ENCODE data around the gene GRM7.

GRM7 gene

GRCh38 chr3:7038394-7038793, 177.5 kb downstream of the GRM7 start:
- H3K9me3 ChIP-seq (ENCODE audit: control insufficient read depth, insufficient read depth, low read length) = no peaks in the 10 kb centered on the region
- no peaks in the 10 kb centered on the region for H3K36me3 ChIP-seq (ENCODE audit: control insufficient read depth, insufficient read depth, low read length)
- H3K27me3 ChIP-seq (ENCODE audit: control insufficient read depth, insufficient read depth, low read length) = no peaks in the 10 kb centered on the region
- no peak overlapping the region for H3K27ac ChIP-seq (ENCODE audit: low read depth, low read length)
- H3K4me3 ChIP-seq (ENCODE audit: low read depth, low read length) = no peak overlapping the region
- H3K4me1 ChIP-seq (ENCODE audit: control insufficient read depth, insufficient read depth, low read length) = no peaks in the 10 kb centered on the region
- H3K9ac ChIP-seq (ENCODE audit: low read depth, low read length) = no peak overlapping the region

- H3K4me1 ChIP-seq (ENCODE audit: control insufficient read depth, insufficient read depth, low read length) = 0 out of 2 replicates have a peak, but pooled peaks cover 1% of the 10 kb centered on the region
- no peak overlapping the region for H3K9ac ChIP-seq (ENCODE audit: low read depth, low read length)
- H3K27ac ChIP-seq (ENCODE audit: low read depth, low read length) = no peak overlapping the region
- H3K9me3 ChIP-seq (ENCODE audit: control insufficient read depth, insufficient read depth, low read length) = peaks cover 6% of the 10 kb centered on the region
- no peaks in the 10 kb centered on the region for H3K36me3 ChIP-seq (ENCODE audit: control insufficient read depth, insufficient read depth, low read length)
- no peak overlapping the region for H3K4me3 ChIP-seq (ENCODE audit: low read depth, low read length)
- no peaks in the 10 kb centered on the region for H3K27me3 ChIP-seq (ENCODE audit: control insufficient read depth, insufficient read depth, low read length)
These were observed 201.8 kb downstream of the GRM7 start for GRCh38 chr3:7062714-7063113.

- H3K9ac ChIP-seq (ENCODE audit: low read depth, low read length) = no peak overlapping the region
- no peaks in the 10 kb centered on the region for H3K27me3 ChIP-seq (ENCODE audit: control insufficient read depth, insufficient read depth, low read length)
- H3K4me1 ChIP-seq (ENCODE audit: control insufficient read depth, insufficient read depth, low read length) = no peaks in the 10 kb centered on the region
- no peak overlapping the region for H3K4me3 ChIP-seq (ENCODE audit: low read depth, low read length)
- no peak overlapping the region for H3K27ac ChIP-seq (ENCODE audit: low read depth, low read length)
- no peaks in the 10 kb centered on the region for H3K9me3 ChIP-seq (ENCODE audit: control insufficient read depth, insufficient read depth, low read length)
- H3K36me3 ChIP-seq (ENCODE audit: control insufficient read depth, insufficient read depth, low read length) = no peaks in the 10 kb centered on the region
These were observed 209.5 kb downstream of the GRM7 start for GRCh38 chr3:7070461-7070860.

GRCh38 chr3:7074217-7074616, 213.3 kb downstream of the GRM7 start:
- Histone ChIP-seq H3K27ac (ENCODE audit: low read depth, low read length) (no peak overlapping the region), H3K9me3 (ENCODE audit: control insufficient read depth, insufficient read depth, low read length) (no peaks in the 10 kb centered on the region), H3K4me1 (ENCODE audit: control insufficient read depth, insufficient read depth, low read length) (no peaks in the 10 kb centered on the region), H3K9ac (ENCODE audit: low read depth, low read length) (no peak overlapping the region), H3K4me3 (ENCODE audit: low read depth, low read length) (no peak overlapping the region), H3K36me3 (ENCODE audit: control insufficient read depth, insufficient read depth, low read length) (no peaks in the 10 kb centered on the region), H3K27me3 (ENCODE audit: control insufficient read depth, insufficient read depth, low read length) (no peaks in the 10 kb centered on the region)

- Histone ChIP-seq H3K4me1 (ENCODE audit: control insufficient read depth, insufficient read depth, low read length) (no peaks in the 10 kb centered on the region), H3K4me3 (ENCODE audit: low read depth, low read length) (no peak overlapping the region), H3K27ac (ENCODE audit: low read depth, low read length) (no peak overlapping the region), H3K9me3 (ENCODE audit: control insufficient read depth, insufficient read depth, low read length) (no peaks in the 10 kb centered on the region), H3K27me3 (ENCODE audit: control insufficient read depth, insufficient read depth, low read length) (no peaks in the 10 kb centered on the region), H3K36me3 (ENCODE audit: control insufficient read depth, insufficient read depth, low read length) (no peaks in the 10 kb centered on the region), H3K9ac (ENCODE audit: low read depth, low read length) (no peak overlapping the region)
These were observed 214.2 kb downstream of the GRM7 start for GRCh38 chr3:7075117-7075516.

GRCh38 chr3:7075901-7076300, 215.0 kb downstream of the GRM7 start:
- Histone ChIP-seq H3K9ac (ENCODE audit: low read depth, low read length) (no peak overlapping the region), H3K4me1 (ENCODE audit: control insufficient read depth, insufficient read depth, low read length) (no peaks in the 10 kb centered on the region), H3K36me3 (ENCODE audit: control insufficient read depth, insufficient read depth, low read length) (no peaks in the 10 kb centered on the region), H3K27me3 (ENCODE audit: control insufficient read depth, insufficient read depth, low read length) (no peaks in the 10 kb centered on the region), H3K4me3 (ENCODE audit: low read depth, low read length) (no peak overlapping the region), H3K27ac (ENCODE audit: low read depth, low read length) (no peak overlapping the region), H3K9me3 (ENCODE audit: control insufficient read depth, insufficient read depth, low read length) (no peaks in the 10 kb centered on the region)

GRCh38 chr3:7082244-7082643, 221.3 kb downstream of the GRM7 start:
- H3K27ac ChIP-seq (ENCODE audit: low read depth, low read length) = no peak overlapping the region
- H3K9ac ChIP-seq (ENCODE audit: low read depth, low read length) = no peak overlapping the region
- H3K36me3 ChIP-seq (ENCODE audit: control insufficient read depth, insufficient read depth, low read length) = no peaks in the 10 kb centered on the region
- no peak overlapping the region for H3K4me3 ChIP-seq (ENCODE audit: low read depth, low read length)
- no peaks in the 10 kb centered on the region for H3K9me3 ChIP-seq (ENCODE audit: control insufficient read depth, insufficient read depth, low read length)
- no peaks in the 10 kb centered on the region for H3K27me3 ChIP-seq (ENCODE audit: control insufficient read depth, insufficient read depth, low read length)
- no peaks in the 10 kb centered on the region for H3K4me1 ChIP-seq (ENCODE audit: control insufficient read depth, insufficient read depth, low read length)

GRCh38 chr3:7086417-7086816, 225.5 kb downstream of the GRM7 start:
- Histone ChIP-seq H3K27ac (ENCODE audit: low read depth, low read length) (no peak overlapping the region), H3K36me3 (ENCODE audit: control insufficient read depth, insufficient read depth, low read length) (no peaks in the 10 kb centered on the region), H3K9me3 (ENCODE audit: control insufficient read depth, insufficient read depth, low read length) (no peaks in the 10 kb centered on the region)

GRCh38 chr3:7095116-7095515, 234.2 kb downstream of the GRM7 start:
- Histone ChIP-seq H3K27me3 (ENCODE audit: control insufficient read depth, insufficient read depth, low read length) (no peaks in the 10 kb centered on the region), H3K27ac (ENCODE audit: low read depth, low read length) (no peak overlapping the region), H3K36me3 (ENCODE audit: control insufficient read depth, insufficient read depth, low read length) (no peaks in the 10 kb centered on the region), H3K9me3 (ENCODE audit: control insufficient read depth, insufficient read depth, low read length) (peaks cover 8% of the 10 kb centered on the region; the same call in 1 of the 2 replicates), H3K4me3 (ENCODE audit: low read depth, low read length) (no peak overlapping the region), H3K4me1 (ENCODE audit: control insufficient read depth, insufficient read depth, low read length) (no peaks in the 10 kb centered on the region), H3K9ac (ENCODE audit: low read depth, low read length) (no peak overlapping the region)

More at GRCh38 chr3:7086417-7086816, 225.5 kb downstream of the GRM7 start:
- no peaks in the 10 kb centered on the region for H3K27me3 ChIP-seq (ENCODE audit: control insufficient read depth, insufficient read depth, low read length)
- H3K4me1 ChIP-seq (ENCODE audit: control insufficient read depth, insufficient read depth, low read length) = no peaks in the 10 kb centered on the region
- H3K4me3 ChIP-seq (ENCODE audit: low read depth, low read length) = no peak overlapping the region
- no peak overlapping the region for H3K9ac ChIP-seq (ENCODE audit: low read depth, low read length)

- peaks cover 8% of the 10 kb centered on the region; the same call in 1 of the 2 replicates for H3K9me3 ChIP-seq (ENCODE audit: control insufficient read depth, insufficient read depth, low read length)
- H3K4me1 ChIP-seq (ENCODE audit: control insufficient read depth, insufficient read depth, low read length) = no peaks in the 10 kb centered on the region
- H3K4me3 ChIP-seq (ENCODE audit: low read depth, low read length) = no peak overlapping the region
- H3K9ac ChIP-seq (ENCODE audit: low read depth, low read length) = no peak overlapping the region
- H3K27me3 ChIP-seq (ENCODE audit: control insufficient read depth, insufficient read depth, low read length) = no peaks in the 10 kb centered on the region
- no peak overlapping the region for H3K27ac ChIP-seq (ENCODE audit: low read depth, low read length)
- no peaks in the 10 kb centered on the region for H3K36me3 ChIP-seq (ENCODE audit: control insufficient read depth, insufficient read depth, low read length)
These were observed 239.2 kb downstream of the GRM7 start for GRCh38 chr3:7100136-7100535.

GRCh38 chr3:7106635-7107034, 245.7 kb downstream of the GRM7 start:
- Histone ChIP-seq H3K9ac (ENCODE audit: low read depth, low read length) (no peak overlapping the region), H3K9me3 (ENCODE audit: control insufficient read depth, insufficient read depth, low read length) (no peaks in the 10 kb centered on the region), H3K27me3 (ENCODE audit: control insufficient read depth, insufficient read depth, low read length) (no peaks in the 10 kb centered on the region), H3K4me1 (ENCODE audit: control insufficient read depth, insufficient read depth, low read length) (no peaks in the 10 kb centered on the region), H3K4me3 (ENCODE audit: low read depth, low read length) (no peak overlapping the region), H3K27ac (ENCODE audit: low read depth, low read length) (no peak overlapping the region), H3K36me3 (ENCODE audit: control insufficient read depth, insufficient read depth, low read length) (no peaks in the 10 kb centered on the region)

- Histone ChIP-seq H3K9me3 (ENCODE audit: control insufficient read depth, insufficient read depth, low read length) (no peaks in the 10 kb centered on the region), H3K27me3 (ENCODE audit: control insufficient read depth, insufficient read depth, low read length) (no peaks in the 10 kb centered on the region), H3K4me1 (ENCODE audit: control insufficient read depth, insufficient read depth, low read length) (no peaks in the 10 kb centered on the region), H3K36me3 (ENCODE audit: control insufficient read depth, insufficient read depth, low read length) (no peaks in the 10 kb centered on the region), H3K4me3 (ENCODE audit: low read depth, low read length) (no peak overlapping the region), H3K27ac (ENCODE audit: low read depth, low read length) (no peak overlapping the region), H3K9ac (ENCODE audit: low read depth, low read length) (no peak overlapping the region)
These were observed 251.7 kb downstream of the GRM7 start for GRCh38 chr3:7112523-7113056.

Data from HUES48 (cell line).